ENCODE results near the gene PIK3AP1. TPM values are rescaled to one million over a fixed set of nuclear protein-coding genes. Genes with fewer than 3 reads are reported as not detected.

Gene PIK3AP1
- total and polyA plus RNA-seq, 10 of the 15 experiments (the other 5 are each of a cell fraction or from before 2014, with no cell fraction given) = 26.2 to 306 (median 119) TPM

DNA sequence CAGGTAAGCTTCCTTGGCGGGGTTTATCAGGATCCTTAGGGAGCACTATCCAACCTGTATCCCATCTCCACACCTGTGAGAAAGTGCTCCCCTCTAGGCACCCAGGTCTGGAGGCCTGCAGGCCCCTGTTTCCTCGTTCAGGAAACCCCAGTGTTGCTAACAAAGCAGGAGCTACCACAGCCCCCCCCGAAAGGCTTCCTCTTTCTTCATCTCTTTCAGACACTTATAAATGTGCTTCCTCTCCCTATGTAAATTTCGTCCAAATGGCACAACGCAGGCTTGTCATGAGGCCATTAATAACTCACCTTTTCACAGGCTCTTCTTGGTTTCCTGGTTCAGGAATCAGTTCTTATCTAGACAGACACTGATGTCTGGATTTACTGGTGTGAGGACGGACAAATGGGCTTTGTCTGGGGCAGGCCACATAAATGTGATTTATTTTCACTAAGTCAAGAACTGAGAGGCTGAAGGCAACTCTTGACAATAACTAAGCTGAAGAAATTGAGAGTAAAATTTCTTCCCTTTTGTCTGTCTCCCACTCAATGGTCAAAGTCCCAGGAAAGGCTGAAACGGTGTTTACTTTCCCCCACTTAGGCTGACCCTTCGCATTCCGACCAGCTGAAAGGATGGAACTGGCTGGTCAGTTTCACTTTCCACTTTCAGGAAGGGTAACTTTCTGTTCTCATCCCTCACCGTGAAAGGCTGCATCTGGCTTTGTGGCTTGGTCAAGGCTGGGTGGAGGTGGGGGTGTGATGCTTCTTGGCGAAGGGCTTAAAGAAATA lies 46.8 kb downstream of the PIK3AP1 start (continued):
- TF ChIP-seq BCL11A (IDR thresholded peaks at IDR 0.05; ENCODE audit: low read depth, low read length) (peak; percentile 50; the same call in 1 of the 2 replicates), JUNB (IDR thresholded peaks at IDR 0.05) (no peak), CBX5 (IDR thresholded peaks at IDR 0.05; ENCODE audit: low read depth) (0 out of 2 replicates have a peak, but pooled peaks have one; percentile 26), TCF12 (IDR thresholded peaks at IDR 0.05; ENCODE audit: low read depth, low read length) (peak; percentile 83), CREM (IDR thresholded peaks at IDR 0.05; ENCODE audit: low read depth) (peak; percentile 37; the same call in 1 of the 2 replicates), FOS (IDR thresholded peaks at IDR 0.05; ENCODE audit: borderline replicate concordance, extremely low read depth, insufficient read length) (no peak), EGR1 (IDR thresholded peaks at IDR 0.05; ENCODE audit: borderline replicate concordance in 1 of 2, low read depth in 2 of 2, low read length in 2 of 2) (no peak), KDM1A (IDR thresholded peaks at IDR 0.05; ENCODE audit: borderline replicate concordance) (no peak), FOXM1 (IDR thresholded peaks at IDR 0.05; ENCODE audit: low read depth, low read length) (peak; percentile 44; the same call in 1 of the 2 replicates), TBL1XR1 (IDR thresholded peaks at IDR 0.05; ENCODE audit: low read depth, low read length) (peak; percentile 37), PAX5 (IDR thresholded peaks at IDR 0.05; ENCODE audit: borderline replicate concordance, low read depth, low read length) (peak; percentile 84), ZNF207 (IDR thresholded peaks at IDR 0.05; ENCODE audit: borderline replicate concordance) (no peak), SUZ12 (IDR thresholded peaks at IDR 0.05; ENCODE audit: unreplicated experiment) (no peak), CHD2 (IDR thresholded peaks at IDR 0.05; ENCODE audit: borderline replicate concordance, low read depth, low read length) (no peak), NR2C2 (IDR thresholded peaks at IDR 0.05; ENCODE audit: borderline replicate concordance, control insufficient read depth, insufficient read length, low read depth) (no peak), IKZF2 (IDR thresholded peaks at IDR 0.05) (peak; percentile 90 to 91), TCF7 (IDR thresholded peaks at IDR 0.05; ENCODE audit: borderline replicate concordance) (no peak), RBBP5 (conservative IDR thresholded peaks at IDR 0.05) (no peak), SMC3 (IDR thresholded peaks at IDR 0.05; ENCODE audit: borderline replicate concordance, low read length) (no peak)
- TF ChIP-seq, protein P1, sequence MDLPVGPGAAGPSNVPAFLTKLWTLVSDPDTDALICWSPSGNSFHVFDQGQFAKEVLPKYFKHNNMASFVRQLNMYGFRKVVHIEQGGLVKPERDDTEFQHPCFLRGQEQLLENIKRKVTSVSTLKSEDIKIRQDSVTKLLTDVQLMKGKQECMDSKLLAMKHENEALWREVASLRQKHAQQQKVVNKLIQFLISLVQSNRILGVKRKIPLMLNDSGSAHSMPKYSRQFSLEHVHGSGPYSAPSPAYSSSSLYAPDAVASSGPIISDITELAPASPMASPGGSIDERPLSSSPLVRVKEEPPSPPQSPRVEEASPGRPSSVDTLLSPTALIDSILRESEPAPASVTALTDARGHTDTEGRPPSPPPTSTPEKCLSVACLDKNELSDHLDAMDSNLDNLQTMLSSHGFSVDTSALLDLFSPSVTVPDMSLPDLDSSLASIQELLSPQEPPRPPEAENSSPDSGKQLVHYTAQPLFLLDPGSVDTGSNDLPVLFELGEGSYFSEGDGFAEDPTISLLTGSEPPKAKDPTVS (IDR thresholded peaks at IDR 0.05; ENCODE audit: low read depth, low read length) = no peak
- TF ChIP-seq, protein P2, sequence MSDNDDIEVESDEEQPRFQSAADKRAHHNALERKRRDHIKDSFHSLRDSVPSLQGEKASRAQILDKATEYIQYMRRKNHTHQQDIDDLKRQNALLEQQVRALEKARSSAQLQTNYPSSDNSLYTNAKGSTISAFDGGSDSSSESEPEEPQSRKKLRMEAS (IDR thresholded peaks at IDR 0.05; ENCODE audit: low read depth, low read length) = no peak
- TF ChIP-seq, protein P3, sequence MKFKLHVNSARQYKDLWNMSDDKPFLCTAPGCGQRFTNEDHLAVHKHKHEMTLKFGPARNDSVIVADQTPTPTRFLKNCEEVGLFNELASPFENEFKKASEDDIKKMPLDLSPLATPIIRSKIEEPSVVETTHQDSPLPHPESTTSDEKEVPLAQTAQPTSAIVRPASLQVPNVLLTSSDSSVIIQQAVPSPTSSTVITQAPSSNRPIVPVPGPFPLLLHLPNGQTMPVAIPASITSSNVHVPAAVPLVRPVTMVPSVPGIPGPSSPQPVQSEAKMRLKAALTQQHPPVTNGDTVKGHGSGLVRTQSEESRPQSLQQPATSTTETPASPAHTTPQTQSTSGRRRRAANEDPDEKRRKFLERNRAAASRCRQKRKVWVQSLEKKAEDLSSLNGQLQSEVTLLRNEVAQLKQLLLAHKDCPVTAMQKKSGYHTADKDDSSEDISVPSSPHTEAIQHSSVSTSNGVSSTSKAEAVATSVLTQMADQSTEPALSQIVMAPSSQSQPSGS (IDR thresholded peaks at IDR 0.05; ENCODE audit: low read length) = peak; percentile 57
- TF ChIP-seq, protein P4, sequence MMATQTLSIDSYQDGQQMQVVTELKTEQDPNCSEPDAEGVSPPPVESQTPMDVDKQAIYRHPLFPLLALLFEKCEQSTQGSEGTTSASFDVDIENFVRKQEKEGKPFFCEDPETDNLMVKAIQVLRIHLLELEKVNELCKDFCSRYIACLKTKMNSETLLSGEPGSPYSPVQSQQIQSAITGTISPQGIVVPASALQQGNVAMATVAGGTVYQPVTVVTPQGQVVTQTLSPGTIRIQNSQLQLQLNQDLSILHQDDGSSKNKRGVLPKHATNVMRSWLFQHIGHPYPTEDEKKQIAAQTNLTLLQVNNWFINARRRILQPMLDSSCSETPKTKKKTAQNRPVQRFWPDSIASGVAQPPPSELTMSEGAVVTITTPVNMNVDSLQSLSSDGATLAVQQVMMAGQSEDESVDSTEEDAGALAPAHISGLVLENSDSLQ (IDR thresholded peaks at IDR 0.05) = no peak
- TF ChIP-seq, protein P5, sequence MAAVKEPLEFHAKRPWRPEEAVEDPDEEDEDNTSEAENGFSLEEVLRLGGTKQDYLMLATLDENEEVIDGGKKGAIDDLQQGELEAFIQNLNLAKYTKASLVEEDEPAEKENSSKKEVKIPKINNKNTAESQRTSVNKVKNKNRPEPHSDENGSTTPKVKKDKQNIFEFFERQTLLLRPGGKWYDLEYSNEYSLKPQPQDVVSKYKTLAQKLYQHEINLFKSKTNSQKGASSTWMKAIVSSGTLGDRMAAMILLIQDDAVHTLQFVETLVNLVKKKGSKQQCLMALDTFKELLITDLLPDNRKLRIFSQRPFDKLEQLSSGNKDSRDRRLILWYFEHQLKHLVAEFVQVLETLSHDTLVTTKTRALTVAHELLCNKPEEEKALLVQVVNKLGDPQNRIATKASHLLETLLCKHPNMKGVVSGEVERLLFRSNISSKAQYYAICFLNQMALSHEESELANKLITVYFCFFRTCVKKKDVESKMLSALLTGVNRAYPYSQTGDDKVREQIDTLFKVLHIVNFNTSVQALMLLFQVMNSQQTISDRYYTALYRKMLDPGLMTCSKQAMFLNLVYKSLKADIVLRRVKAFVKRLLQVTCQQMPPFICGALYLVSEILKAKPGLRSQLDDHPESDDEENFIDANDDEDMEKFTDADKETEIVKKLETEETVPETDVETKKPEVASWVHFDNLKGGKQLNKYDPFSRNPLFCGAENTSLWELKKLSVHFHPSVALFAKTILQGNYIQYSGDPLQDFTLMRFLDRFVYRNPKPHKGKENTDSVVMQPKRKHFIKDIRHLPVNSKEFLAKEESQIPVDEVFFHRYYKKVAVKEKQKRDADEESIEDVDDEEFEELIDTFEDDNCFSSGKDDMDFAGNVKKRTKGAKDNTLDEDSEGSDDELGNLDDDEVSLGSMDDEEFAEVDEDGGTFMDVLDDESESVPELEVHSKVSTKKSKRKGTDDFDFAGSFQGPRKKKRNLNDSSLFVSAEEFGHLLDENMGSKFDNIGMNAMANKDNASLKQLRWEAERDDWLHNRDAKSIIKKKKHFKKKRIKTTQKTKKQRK (IDR thresholded peaks at IDR 0.05; ENCODE audit: low read depth, low read length) = no peak

All from GM12878 (cell line).